HG03575 (cell line): Measurements from ENCODE around the gene LRRFIP2.
"Not testable (repeated sequence)": the region's sequence is repeated elsewhere in the genome, so short reads cannot be mapped to it uniquely, and the experiment has no call there.

Experiments
- ATAC-seq: cut with Tn5 transposase; IDR thresholded peaks from one replicate; pipeline ENCODE4 v1.9.1; 2021; ENCODE audit not compliant: unreplicated experiment, insufficient number of reproducible peaks, low FRiP score; ENCODE audit errors: extremely low read depth

The LRRFIP2 gene

DNA sequence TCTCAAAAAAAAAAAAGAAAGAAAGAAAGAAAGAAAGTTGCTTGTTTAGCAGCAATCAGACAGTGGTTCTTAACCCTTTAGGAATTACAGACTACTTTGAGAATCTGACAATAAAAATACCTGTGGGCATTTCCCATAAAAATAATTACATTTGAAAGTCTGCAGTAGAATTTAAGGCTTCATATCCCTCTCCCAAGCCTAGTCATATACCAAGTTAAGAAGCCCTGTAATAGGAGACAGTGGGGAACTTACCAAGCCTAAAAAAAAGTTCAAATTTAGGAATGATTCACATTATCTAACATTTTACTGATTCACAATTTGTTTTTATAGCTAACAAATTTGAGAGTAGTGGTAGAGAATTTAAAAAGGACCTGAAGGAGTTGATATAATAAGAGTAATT, 47.5 kb downstream of the LRRFIP2 start:
- no peak for ATAC-seq

DNA sequence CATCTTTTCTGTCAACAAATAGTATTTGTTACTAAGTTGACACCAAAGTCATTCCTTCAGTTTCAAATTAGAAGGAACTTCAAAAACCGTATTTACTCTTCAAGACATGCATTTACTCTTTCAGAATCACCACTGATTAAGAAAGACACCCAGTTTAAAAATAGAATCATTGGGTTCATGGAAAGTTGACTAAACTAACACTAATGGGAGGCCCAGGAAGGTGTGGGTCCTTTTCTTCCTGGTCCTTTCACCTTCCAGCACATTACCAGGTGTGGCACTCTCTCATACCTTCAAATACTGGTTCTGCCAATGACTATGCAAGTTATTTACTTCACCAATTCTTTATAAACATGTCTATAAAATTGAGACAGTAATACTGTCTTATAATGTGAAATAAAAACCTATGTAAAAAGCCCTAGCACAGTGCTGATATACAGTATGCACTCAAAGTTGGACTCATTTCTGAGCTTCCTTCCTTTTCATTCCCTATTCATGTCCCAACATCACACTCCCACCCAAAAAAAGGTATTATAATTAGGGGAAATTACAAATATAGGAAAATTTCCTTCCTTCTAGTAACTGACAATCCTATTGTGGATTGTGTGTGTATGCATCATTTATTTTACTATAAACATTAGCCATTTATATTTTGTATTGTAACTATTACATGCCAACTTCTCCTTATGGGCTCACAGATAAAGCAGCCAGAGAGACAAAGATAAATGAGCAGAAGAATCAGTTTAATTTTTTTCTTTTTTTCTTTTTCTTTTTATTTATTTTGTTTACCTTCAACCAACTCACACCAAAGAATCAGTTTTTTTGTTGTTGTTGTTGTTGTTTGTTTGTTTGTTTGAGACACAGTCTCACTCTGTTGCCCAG, 48.9 kb downstream of the LRRFIP2 start:
- ATAC-seq, result no peak

- no peak for ATAC-seq
These were observed 49.9 kb downstream of the LRRFIP2 start for GRCh38 chr3:37124435-37124834.

GRCh38 chr3:37123292-37123691, 51.1 kb downstream of the LRRFIP2 start:
- no peak for ATAC-seq

DNA sequence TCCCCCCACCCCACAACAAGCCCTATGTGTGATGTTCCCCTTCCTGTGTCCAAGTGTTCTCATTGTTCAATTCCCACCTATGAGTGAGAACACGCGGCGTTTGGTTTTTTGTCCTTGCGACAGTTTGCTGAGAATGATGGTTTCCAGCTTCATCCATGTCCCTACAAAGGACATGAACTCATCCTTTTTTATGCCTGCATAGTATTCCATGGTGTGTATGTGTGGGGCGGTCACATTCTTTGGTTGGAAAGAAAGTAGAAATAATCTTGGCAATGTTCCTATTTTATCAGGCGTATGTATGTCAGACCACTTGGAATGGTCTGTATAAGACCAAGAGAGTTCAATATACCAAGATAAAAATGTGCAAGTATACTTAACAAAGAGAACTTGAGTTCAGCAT, 52.3 kb downstream of the LRRFIP2 start:
- ATAC-seq, result not testable (repeated sequence)

- ATAC-seq, result no peak
These were observed 56.2 kb downstream of the LRRFIP2 start for GRCh38 chr3:37118163-37118562.

DNA sequence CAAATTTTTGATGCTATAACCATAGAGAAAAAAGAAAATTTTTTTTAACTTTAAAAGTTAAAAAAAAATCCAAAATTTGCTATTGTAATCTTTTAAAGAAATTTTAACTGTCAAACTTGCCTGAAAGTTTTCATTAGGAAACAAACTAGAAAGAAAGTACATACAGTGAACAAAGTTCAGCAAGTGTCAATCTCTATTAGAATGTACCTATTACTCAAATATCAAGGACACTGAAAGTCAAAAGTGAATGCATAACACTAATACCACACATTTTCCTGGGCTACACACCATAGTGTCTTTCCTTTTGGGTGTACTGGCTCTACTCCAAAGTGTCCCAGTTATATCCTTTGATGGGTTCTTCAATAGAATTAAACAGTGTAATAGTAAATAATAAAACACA, 56.8 kb downstream of the LRRFIP2 start:
- no peak for ATAC-seq

DNA sequence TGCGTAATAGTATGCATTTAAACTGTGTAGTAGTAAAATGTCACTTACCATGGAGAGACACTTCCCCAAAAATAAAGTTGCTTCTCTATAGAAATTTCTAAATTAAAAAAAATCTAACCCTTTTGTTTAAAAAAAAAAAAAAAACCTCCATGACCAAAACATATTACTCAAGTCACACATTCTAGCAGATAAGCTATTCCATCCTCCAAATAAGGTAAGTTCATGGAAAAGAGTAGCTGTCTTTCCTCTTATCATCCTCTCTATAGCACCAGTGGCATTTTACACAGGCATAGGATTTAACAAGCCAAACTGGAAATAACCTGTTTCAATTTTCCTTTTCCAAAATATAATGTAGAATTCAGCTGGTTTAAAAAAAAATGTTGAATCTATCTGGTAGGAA, 57.4 kb downstream of the LRRFIP2 start:
- no peak for ATAC-seq

DNA sequence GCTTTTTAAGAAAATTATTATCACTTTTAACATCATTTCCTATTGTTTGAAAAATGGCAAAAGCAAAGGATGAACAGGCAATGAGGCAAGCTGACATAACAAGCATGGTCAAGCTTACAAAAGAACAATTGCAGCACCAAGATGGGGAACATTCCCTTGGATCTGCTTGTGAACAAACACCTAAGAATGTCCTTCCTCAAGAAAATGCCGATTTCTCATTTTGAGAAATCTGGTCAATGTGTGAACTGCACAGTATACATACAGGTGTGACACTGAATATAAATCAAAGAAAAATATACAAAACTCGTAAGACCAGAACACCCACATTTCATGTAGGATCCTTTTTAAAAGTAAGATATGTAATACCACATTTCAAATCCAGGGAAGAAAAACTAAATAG, 58.9 kb downstream of the LRRFIP2 start:
- no peak for ATAC-seq

DNA sequence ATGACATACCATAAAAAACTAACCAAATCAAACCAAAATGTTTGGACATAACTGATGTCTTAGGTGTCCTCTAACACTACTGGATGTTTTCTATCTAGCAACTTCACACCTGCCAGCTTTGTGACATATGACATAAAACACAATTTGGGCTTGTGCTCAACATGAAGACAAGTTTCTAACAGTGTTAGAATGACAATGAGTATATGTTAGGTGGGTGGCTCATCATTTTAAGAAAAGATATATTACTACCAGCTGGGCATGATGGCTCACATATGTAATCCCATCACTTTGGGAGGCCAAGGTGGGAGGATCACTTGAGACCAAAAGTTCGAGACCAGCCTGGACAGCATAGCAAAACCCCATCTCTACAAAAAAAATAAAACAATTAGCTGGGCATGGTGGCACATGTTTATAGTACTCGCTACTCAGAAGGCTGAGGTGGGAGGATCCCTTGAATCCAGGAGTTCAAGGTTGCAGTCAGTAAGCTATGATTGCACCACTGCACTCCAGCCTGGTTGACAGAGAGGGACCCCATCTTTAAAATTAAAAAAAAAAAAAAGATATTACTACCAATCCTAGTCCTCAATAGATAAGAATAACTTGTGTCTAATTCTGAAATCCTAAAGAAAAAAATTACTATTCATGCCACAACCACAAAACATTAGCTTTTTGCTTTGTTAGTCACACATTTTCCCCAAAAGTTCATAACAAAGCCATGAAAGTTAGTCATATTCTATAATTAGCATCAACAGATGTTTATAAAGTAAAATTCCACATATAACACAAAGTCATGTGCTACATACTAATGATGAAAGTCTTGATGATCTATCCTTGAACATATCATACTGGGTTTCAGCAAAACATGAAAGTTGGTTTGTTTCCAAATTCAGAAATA, 59.9 kb downstream of the LRRFIP2 start:
- no peak for ATAC-seq

DNA sequence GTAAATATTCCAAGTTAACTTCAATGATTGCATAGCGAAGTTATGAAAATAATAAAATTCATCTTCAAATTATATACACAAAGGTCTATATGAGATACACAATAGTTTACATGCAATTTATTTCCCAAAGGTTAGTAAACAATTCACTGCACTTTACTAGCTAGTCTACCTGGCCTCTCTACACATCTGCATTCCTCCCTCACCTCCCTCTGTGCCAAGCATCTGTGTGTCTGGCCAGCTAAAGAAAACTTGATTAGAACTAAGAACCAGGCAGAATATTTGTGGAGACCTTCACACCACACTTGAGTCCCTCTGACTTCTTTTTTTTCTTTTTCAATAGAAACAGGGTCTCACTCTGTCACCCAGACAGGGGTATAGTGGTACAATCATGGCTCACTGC, 61.4 kb downstream of the LRRFIP2 start:
- ATAC-seq, result no peak

DNA sequence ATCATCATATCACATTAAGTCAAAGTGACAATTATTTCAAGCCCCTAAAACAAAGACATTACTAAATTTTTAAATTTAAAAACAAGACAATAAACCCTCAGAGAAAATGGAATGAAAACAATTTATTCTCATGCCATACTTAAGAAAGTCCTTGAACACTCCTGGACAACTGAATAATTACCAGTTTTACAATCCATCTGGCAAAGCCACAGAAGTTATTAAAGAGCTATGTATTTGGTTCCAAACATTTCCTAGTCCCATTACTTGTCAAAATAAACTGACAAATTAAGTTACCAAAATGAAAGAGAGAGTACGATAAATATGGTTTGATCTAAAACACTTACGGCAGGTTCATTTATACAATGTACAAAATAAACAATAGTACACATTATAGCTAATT, 63.2 kb downstream of the LRRFIP2 start:
- ATAC-seq, result no peak

GRCh38 chr3:37107846-37108245, 66.5 kb downstream of the LRRFIP2 start:
- no peak for ATAC-seq

DNA sequence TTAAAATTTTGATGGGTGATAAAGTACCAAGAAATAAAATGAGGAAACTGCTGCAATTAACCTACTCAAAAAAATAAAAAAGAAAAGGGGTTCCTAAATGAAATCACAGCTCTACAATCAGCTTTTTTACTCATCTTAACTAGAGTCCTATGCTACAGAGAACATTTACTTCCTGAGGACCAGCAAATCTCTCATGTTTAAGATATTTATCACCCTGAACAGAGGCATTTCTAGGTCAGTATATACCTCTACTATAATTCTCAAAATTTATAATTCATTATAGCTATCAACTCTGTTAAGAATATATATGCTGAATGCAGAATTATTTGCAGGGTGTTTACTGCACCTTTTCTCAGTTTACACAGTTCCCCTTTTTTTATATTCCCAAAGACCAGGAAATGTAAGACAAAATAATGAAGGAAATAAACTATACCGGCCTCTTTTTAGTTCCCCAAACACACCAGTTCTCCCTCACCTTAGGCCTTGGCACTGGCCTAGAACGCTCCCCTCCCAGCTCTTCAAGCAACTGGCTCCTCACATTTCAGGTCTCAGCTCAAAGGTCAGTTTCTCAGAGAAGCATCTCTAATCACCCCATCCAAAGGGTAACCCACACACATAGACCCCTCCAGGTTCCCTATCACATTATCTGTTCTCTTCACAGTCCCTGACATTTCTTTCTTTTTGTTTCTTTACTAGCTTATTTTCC, 71.1 kb downstream of the LRRFIP2 start:
- no peak for ATAC-seq

DNA sequence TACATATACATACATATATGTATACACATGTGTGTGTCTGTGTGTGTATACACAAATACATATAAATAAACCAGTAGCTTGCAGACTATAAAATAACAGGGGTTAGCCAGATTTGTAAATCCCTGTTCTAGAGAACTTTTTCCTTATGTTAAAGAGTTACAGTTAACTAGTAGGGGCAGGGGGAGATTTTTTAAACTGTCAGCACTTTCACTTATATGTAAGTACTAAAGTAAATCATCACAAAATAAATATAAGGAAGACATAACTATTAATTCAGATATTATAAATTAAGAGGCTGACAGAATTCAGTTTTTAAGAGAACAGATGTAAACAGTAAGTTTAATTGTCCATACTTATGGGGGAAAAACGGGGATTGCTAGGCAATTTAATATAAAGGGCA, 74.0 kb downstream of the LRRFIP2 start:
- no peak for ATAC-seq

- ATAC-seq, result no peak
These were observed 74.9 kb downstream of the LRRFIP2 start for GRCh38 chr3:37099469-37099868.

DNA sequence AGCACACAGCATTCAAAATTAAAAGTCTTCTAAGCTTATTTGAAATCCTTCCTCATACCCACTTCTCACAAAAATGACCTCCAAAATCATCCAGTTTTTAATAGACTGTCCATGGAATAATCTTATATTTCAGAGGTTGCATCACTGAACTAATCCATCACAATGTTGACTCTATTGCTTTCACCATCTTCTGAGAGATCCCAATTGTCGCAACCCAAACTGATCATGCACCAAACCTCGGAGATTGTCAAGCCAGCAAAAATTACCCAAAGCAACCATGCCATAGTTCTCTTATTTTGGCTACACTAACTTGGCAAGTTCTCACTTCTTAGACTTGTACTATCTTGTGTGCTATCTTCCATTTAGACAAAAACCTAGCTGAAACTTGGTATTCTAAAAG, 75.5 kb downstream of the LRRFIP2 start:
- no peak for ATAC-seq

GRCh38 chr3:37097776-37098175, 76.6 kb downstream of the LRRFIP2 start:
- ATAC-seq, result no peak

- no peak for ATAC-seq
These were observed 77.4 kb downstream of the LRRFIP2 start for GRCh38 chr3:37096975-37097374.
